ENCODE data around the gene GPR39. TPM values are rescaled to one million over a fixed set of nuclear protein-coding genes. Genes with fewer than 3 reads are reported as not detected.

The GPR39 gene
- total and polyA plus RNA-seq, 2 donors (not counting 3 experiments of a cell fraction or from before 2014, with no cell fraction given) = 0.03 to 0.20 TPM

DNA sequence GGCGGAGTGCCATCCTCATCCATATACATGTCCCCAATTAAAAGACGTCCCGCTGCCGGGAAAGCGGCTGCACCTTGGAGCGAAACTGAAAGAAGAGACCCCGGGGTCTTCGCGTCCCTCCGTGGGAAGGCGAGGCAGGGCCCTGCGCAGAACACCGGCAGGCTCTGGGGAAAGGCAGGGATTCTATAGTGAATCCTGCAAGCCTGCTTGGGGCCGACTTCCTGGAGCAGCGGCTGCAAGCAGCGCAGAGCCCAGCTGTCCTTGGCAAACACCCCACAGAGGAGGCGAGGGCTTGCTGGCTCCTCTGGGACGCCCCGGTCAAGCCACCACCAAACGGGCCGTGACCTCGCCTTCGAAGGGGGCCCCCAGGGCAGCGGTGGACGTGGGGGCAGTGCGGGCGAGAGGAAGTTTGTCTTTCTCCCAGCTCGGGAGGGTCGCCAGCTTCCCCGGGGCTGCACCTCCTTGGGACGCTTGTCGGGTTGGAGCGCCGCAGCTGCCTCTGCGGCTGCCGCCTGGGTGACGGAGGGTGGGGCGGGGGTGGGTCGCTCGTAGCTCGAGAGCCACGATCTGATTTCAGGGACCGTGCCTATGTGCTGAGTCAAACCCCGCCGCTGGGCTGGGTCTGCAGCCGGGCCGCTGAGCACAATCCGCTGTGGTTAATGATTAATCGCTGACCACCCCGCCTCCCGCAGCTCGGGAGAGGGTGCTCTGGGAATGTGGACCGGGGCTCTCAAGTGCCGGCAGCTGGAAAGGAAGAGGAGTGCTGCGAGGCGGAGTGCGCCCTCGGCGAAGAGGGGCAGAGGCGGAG lies 486 bp upstream of the GPR39 start:
- Histone ChIP-seq H3K9me3 (replicated peaks; ENCODE audit: control insufficient read depth, insufficient read depth, low read length) (no peaks in the 10 kb centered on the region), H3K79me2 (ENCODE audit: control insufficient read depth, insufficient read depth, low read length) (no peaks in the 10 kb centered on the region), H3K4me3 (replicated peaks in 1 of 3; ENCODE audit: insufficient read depth in 1 of 3, low read depth in 1 of 3, low read length in 3 of 3) (peak overlapping the region; percentile 10 to 50 (median 37)), H3K36me3 (ENCODE audit: control insufficient read depth in 2 of 2, extremely low read depth in 1 of 2, insufficient read depth in 2 of 2, low read length in 2 of 2) (no peaks in the 10 kb centered on the region), H2AFZ (ENCODE audit: low read depth, low read length) (peak overlapping the region; percentile 82), H3K9me1 (replicated peaks; ENCODE audit: control insufficient read depth, extremely low read depth, insufficient read depth, low read length) (no peaks in the 10 kb centered on the region), H3K4me1 (ENCODE audit: control insufficient read depth, extremely low read depth, insufficient read depth, low read length) (peaks cover 5% of the 10 kb centered on the region), H4K20me1 (replicated peaks; ENCODE audit: control insufficient read depth, extremely low read depth, insufficient read depth, low read length) (no peaks in the 10 kb centered on the region), H3K27me3 (ENCODE audit: control insufficient read depth in 2 of 2, insufficient read depth in 2 of 2, low read length in 2 of 2) (no peaks in the 10 kb centered on the region), H3K4me2 (ENCODE audit: insufficient read depth, low read length) (peak overlapping the region; percentile 67), H3K9ac (replicated peaks; ENCODE audit: extremely low read depth, insufficient read depth, low read length) (no peak overlapping the region), H3K27ac (ENCODE audit: insufficient read depth, low read depth, low read length) (no peak overlapping the region)
- ChIA-PET POLR2A (no interaction called here), CTCF (interaction anchor here (1.4 to 1.8 kb wide), 2 partner anchors 32 to 67 kb away, joined by 5 to 6 read pairs; no protein-coding TSS in a partner anchor)
- dilution Hi-C loops (cut with MboI; ENCODE audit: extremely low pct_ligation_motif_present, low sequenced_read_pairs) (no loop called here), intact Hi-C loops (cut with micrococcal nuclease) (no loop called here)
- peak; percentile 53 for DNase-seq (ENCODE audit: low read depth, low spot score)
- FAIRE-seq = peak; percentile 53
- no TSS peak for BruUV-seq (replicated peaks)
- TF ChIP-seq POLR2AphosphoS5 (IDR thresholded peaks at IDR 0.05; ENCODE audit: insufficient read depth, low read depth, low read length) (no peak), GATA2 (IDR thresholded peaks at IDR 0.05; ENCODE audit: insufficient read depth, insufficient read length, low read depth, low read length) (no peak), POLR2A (IDR thresholded peaks at IDR 0.05; ENCODE audit: low read depth, low read length) (no peak), MAX (IDR thresholded peaks at IDR 0.05; ENCODE audit: insufficient read depth, insufficient read length) (no peak), FOS (IDR thresholded peaks at IDR 0.05; ENCODE audit: borderline replicate concordance, insufficient read depth, low read length) (peak; percentile 67)

DNA sequence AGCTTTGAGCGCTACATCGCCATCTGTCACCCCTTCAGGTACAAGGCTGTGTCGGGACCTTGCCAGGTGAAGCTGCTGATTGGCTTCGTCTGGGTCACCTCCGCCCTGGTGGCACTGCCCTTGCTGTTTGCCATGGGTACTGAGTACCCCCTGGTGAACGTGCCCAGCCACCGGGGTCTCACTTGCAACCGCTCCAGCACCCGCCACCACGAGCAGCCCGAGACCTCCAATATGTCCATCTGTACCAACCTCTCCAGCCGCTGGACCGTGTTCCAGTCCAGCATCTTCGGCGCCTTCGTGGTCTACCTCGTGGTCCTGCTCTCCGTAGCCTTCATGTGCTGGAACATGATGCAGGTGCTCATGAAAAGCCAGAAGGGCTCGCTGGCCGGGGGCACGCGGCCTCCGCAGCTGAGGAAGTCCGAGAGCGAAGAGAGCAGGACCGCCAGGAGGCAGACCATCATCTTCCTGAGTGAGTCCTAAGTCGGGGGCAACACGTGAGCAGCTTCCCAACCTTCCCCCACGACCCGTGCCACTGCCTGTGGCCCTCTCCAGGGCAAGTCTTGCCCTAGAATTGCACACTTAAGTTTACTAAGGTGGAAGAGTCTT lies 928 bp downstream of the GPR39 start:
- Histone ChIP-seq H3K9me3 (replicated peaks; ENCODE audit: control insufficient read depth, insufficient read depth, low read length) (no peaks in the 10 kb centered on the region), H4K20me1 (replicated peaks; ENCODE audit: control insufficient read depth, extremely low read depth, insufficient read depth, low read length) (no peaks in the 10 kb centered on the region), H3K4me1 (ENCODE audit: control insufficient read depth, extremely low read depth, insufficient read depth, low read length) (peaks cover 5% of the 10 kb centered on the region), H3K4me2 (ENCODE audit: insufficient read depth, low read length) (no peak overlapping the region), H3K79me2 (ENCODE audit: control insufficient read depth, insufficient read depth, low read length) (no peaks in the 10 kb centered on the region), H3K27ac (ENCODE audit: insufficient read depth, low read depth, low read length) (no peak overlapping the region), H2AFZ (ENCODE audit: low read depth, low read length) (no peak overlapping the region), H3K36me3 (ENCODE audit: control insufficient read depth in 2 of 2, extremely low read depth in 1 of 2, insufficient read depth in 2 of 2, low read length in 2 of 2) (no peaks in the 10 kb centered on the region), H3K4me3 (replicated peaks in 1 of 3; ENCODE audit: insufficient read depth in 1 of 3, low read depth in 1 of 3, low read length in 3 of 3) (no peak overlapping the region), H3K27me3 (ENCODE audit: control insufficient read depth in 2 of 2, insufficient read depth in 2 of 2, low read length in 2 of 2) (no peaks in the 10 kb centered on the region), H3K9ac (replicated peaks; ENCODE audit: extremely low read depth, insufficient read depth, low read length) (no peak overlapping the region), H3K9me1 (replicated peaks; ENCODE audit: control insufficient read depth, extremely low read depth, insufficient read depth, low read length) (no peaks in the 10 kb centered on the region)
- FAIRE-seq (no peak), DNase-seq (ENCODE audit: low read depth, low spot score) (no peak)
- BruUV-seq (replicated peaks) = no TSS peak
- CTCF ChIA-PET = no interaction called here
- no peak for TF ChIP-seq FOS (IDR thresholded peaks at IDR 0.05; ENCODE audit: borderline replicate concordance, insufficient read depth, low read length)
- intact Hi-C loops (cut with micrococcal nuclease) = no loop called here
- dilution Hi-C loops (cut with MboI; ENCODE audit: extremely low pct_ligation_motif_present, low sequenced_read_pairs) = no loop called here
- POLR2A ChIA-PET = no interaction called here
